Osteoblast (primary cell): ENCODE data around the gene CACNA1F. TPM values are rescaled to one million over a fixed set of nuclear protein-coding genes. Genes with fewer than 3 reads are reported as not detected.

ENCODE experiments used
- DNase-seq: peaks from one replicate; pipeline ENCODE4 v3.0.0; 2011; ENCODE audit warnings: low spot score, mixed read lengths; ENCODE audit not compliant: insufficient read length; ENCODE audit errors: missing footprints
- H2AFZ ChIP-seq: 2 replicates; pipeline ENCODE4 v1.6.0; 2011; ENCODE audit warnings: mild to moderate bottlenecking, low read length
- H3K27ac ChIP-seq: 2 replicates; pipeline ENCODE4 v1.5.1; 2011; ENCODE audit warnings: mild to moderate bottlenecking, low read depth, low read length, moderate library complexity
- H3K27me3 ChIP-seq: 2 replicates; pipeline ENCODE4 v1.6.0; 2012; ENCODE audit warnings: mild to moderate bottlenecking, control low read depth, inconsistent platforms, low read length, moderate library complexity; ENCODE audit not compliant: insufficient read depth
- H3K36me3 ChIP-seq: 2 replicates; pipeline ENCODE4 v1.5.1; 2011; ENCODE audit warnings: mild to moderate bottlenecking, low read length, control low read depth, moderate library complexity; ENCODE audit not compliant: insufficient read depth
- H3K4me1 ChIP-seq: 2 replicates; pipeline ENCODE4 v1.5.1; 2011; ENCODE audit warnings: mild to moderate bottlenecking, low read length, control low read depth, moderate library complexity; ENCODE audit not compliant: insufficient read depth
- H3K4me2 ChIP-seq: 2 replicates; pipeline ENCODE4 v1.6.0; 2011; ENCODE audit warnings: mild to moderate bottlenecking, low read length; ENCODE audit not compliant: insufficient read depth
- H3K4me3 ChIP-seq: fragments of 200-600 bp; sonication (generic); 3 replicates; pipeline ENCODE4 v1.5.1; 2012; ENCODE audit warnings: mild to moderate bottlenecking, low read length, inconsistent platforms; ENCODE audit not compliant: insufficient read depth
- H3K79me2 ChIP-seq: 2 replicates; pipeline ENCODE4 v1.6.0; 2012; ENCODE audit warnings: mild to moderate bottlenecking, low read length, control low read depth, inconsistent platforms; ENCODE audit not compliant: insufficient read depth
- H3K9me3 ChIP-seq: 2 replicates; pipeline ENCODE4 v1.5.1; 2011; ENCODE audit warnings: low read depth, low read length, control low read depth
- H4K20me1 ChIP-seq: 2 replicates; pipeline ENCODE4 v1.6.0; 2012; ENCODE audit warnings: mild to moderate bottlenecking, low read length, control low read depth; ENCODE audit not compliant: insufficient read depth
- total RNA-seq: library from RNA; depleted of rRNA; stranded (reverse); fragments of >200 nt; gene quantifications from 2 replicates; pipeline ENCODE4 v1.2.3, GENCODE V29; 2012
- TF ChIP-seq, protein P1 (sequence below): IDR thresholded peaks from 2 replicates; pipeline ENCODE4 v1.5.1; 2011; ENCODE audit warnings: mild to moderate bottlenecking, low read depth, low read length, moderate library complexity; ENCODE audit errors: extremely low read depth

Gene CACNA1F
- total RNA-seq, 1 donor: not detected

DNA sequence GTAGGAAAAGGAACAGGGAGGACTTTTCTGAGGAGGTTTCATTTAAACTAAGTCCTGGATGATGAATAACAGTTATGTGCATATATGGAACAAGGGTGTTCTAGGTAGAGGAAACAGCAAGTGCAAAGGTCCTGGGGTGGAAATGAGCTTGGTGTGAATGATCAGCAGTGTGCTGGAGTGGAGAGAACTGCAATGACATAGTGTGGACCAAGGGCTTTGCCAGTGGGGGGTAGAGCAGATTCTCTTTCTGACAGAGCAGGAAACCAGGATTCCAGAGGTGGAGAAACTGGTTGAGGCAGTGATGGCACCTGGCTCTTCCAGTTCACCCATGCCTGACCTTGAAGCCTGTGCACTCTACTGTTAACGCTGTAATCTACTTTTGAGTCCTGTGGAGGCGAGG is 38.2 kb upstream of the CACNA1F start:
- H3K4me2 ChIP-seq: peak overlapping the region; percentile 66
- H3K36me3 ChIP-seq: no peaks in the 10 kb centered on the region
- TF ChIP-seq, protein P1, sequence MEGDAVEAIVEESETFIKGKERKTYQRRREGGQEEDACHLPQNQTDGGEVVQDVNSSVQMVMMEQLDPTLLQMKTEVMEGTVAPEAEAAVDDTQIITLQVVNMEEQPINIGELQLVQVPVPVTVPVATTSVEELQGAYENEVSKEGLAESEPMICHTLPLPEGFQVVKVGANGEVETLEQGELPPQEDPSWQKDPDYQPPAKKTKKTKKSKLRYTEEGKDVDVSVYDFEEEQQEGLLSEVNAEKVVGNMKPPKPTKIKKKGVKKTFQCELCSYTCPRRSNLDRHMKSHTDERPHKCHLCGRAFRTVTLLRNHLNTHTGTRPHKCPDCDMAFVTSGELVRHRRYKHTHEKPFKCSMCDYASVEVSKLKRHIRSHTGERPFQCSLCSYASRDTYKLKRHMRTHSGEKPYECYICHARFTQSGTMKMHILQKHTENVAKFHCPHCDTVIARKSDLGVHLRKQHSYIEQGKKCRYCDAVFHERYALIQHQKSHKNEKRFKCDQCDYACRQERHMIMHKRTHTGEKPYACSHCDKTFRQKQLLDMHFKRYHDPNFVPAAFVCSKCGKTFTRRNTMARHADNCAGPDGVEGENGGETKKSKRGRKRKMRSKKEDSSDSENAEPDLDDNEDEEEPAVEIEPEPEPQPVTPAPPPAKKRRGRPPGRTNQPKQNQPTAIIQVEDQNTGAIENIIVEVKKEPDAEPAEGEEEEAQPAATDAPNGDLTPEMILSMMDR: no peak
- peak; percentile 25 for DNase-seq
- peaks cover 31% of the 10 kb centered on the region for H3K79me2 ChIP-seq
- H3K9me3 ChIP-seq: no peaks in the 10 kb centered on the region
- peaks cover 6% of the 10 kb centered on the region for H4K20me1 ChIP-seq
- H3K4me1 ChIP-seq: no peaks in the 10 kb centered on the region
- H3K27me3 ChIP-seq: no peaks in the 10 kb centered on the region
- H3K4me3 ChIP-seq: no peak overlapping the region
- H2AFZ ChIP-seq: no peak overlapping the region
- no peak overlapping the region for H3K27ac ChIP-seq

DNA sequence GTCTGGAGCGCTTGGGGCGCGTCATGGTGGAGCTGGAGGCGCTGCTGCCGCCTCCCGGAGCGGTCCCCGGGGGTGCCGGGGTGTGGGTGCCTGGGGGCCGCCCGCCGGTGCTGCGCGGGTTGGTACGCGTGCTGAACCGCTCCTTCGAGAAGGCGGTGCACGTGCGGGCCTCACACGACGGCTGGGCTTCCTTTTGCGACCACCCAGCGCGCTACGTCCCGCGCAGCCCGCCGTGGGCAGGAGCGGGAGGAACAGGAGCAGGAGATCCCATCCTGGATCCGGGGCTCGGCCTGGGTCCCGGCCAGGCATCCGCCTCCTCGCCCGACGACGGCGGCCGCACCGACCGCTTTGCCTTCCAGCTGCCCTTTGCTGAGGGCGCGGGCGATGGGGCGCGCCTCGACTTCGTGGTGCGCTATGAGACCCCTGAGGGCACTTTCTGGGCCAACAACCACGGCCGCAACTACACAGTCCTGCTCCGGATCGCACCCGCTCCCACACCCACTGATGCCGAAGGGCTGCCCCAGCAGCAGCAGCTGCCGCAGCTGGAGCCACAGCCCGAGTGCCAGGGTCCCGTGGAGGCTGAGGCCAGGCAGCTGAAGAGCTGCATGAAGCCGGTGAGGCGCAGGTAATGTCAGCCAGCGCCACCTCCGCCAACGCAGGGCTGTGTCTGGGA is 37.2 kb upstream of the CACNA1F start:
- H3K79me2 ChIP-seq: peaks cover 31% of the 10 kb centered on the region
- DNase-seq: peak; percentile 85
- H3K4me2 ChIP-seq: peak overlapping the region; percentile 66
- peak overlapping the region; percentile 93 for H3K27ac ChIP-seq
- H3K4me3 ChIP-seq: peak overlapping the region; percentile 73
- TF ChIP-seq, protein P1: no peak
- no peaks in the 10 kb centered on the region for H3K36me3 ChIP-seq
- no peak overlapping the region for H2AFZ ChIP-seq
- H3K9me3 ChIP-seq: no peaks in the 10 kb centered on the region
- H4K20me1 ChIP-seq: peaks cover 6% of the 10 kb centered on the region
- no peaks in the 10 kb centered on the region for H3K4me1 ChIP-seq
- H3K27me3 ChIP-seq: no peaks in the 10 kb centered on the region

DNA sequence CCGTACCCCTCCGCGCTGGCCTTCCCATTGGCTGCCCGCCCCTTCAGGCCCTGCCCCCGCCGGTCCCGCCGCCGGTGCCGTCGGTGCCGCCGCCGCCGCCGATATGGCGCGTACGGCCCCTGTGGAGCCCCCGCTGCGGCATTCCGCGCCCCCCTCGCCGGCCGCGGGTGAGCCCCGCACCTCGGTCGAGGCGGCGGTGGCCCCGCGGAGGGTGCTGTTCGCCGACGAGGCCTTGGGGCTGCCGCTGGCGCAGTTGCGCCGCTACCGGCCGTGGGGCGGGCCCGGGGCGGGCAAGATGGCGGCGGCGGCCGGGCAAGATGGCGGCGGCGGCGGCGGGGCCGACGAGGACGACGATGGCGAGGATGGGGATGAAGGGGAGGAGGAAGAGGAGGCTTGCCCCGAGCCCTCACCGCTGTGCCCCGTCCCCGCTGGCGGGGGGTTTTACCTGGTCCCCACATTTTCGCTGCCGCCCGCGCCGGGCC is 36.7 kb upstream of the CACNA1F start, which contains the start of gene PPP1R3F:
Gene PPP1R3F, plus strand, starts transcription at position 27 of the 482 bp plus-strand sequence. Its CDS starts 77 bp downstream, at position 104.
- DNase-seq: no peak
- peak within 1 kb of the TSS; percentile 73 for H3K4me3 ChIP-seq
- TF ChIP-seq, protein P1: no peak
- peaks cover 31% of the 10 kb centered on the region for H3K79me2 ChIP-seq
- H3K27me3 ChIP-seq: no peaks in the 10 kb centered on the region
- H4K20me1 ChIP-seq: peaks cover 6% of the 10 kb centered on the region
- no peaks in the 10 kb centered on the region for H3K36me3 ChIP-seq
- no peaks in the 10 kb centered on the region for H3K4me1 ChIP-seq
- H3K4me2 ChIP-seq: peak within 1 kb of the TSS; percentile 90
- H3K9me3 ChIP-seq: no peaks in the 10 kb centered on the region
- peak within 1 kb of the TSS; percentile 89 for H2AFZ ChIP-seq
- H3K27ac ChIP-seq: peak within 1 kb of the TSS; percentile 93

DNA sequence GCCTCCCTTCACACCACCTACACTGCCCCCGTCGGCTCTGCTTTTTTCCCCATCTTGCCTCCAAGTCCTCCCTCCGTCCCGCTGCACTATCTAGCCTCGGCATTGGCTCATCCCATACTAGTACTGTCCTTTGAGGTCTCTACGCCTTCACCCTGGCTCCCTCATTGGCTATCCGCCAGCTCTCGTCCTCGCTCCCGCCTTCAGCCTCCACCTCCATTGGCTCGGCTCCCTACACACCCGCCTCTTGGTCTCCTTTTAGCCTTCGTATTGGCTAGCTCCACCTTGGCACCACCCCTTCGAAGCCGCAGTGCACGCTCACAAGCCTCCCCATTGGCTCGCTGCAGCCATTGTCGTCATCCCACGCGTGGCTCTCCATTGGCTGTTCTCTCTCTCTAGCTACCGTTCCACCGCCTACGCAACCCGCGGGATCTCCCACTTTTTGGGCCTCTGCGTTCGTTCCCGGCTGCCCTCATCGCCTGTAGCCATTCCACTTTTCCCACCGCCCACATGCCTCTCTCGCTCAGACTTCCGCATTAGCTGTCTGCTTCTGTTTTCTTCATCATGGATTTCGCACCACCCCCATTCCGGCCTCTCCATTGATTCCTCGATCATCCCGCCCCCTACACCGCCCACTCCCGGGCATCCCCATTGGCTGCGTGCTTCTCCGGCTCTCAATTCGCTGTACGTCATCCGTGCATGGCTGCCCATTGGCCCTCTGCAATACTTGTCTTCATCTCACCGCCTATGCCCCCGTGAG is 36.0 kb upstream of the CACNA1F start:
- DNase-seq: peak; percentile 98

More for the DNA sequence above, 36.0 kb upstream of the CACNA1F start:
- peak overlapping the region; percentile 90 for H3K4me2 ChIP-seq
- no peaks in the 10 kb centered on the region for H3K27me3 ChIP-seq
- peak overlapping the region; percentile 93 for H3K27ac ChIP-seq
- H3K79me2 ChIP-seq: peaks cover 31% of the 10 kb centered on the region
- H3K9me3 ChIP-seq: no peaks in the 10 kb centered on the region
- H4K20me1 ChIP-seq: peaks cover 6% of the 10 kb centered on the region
- peak overlapping the region; percentile 73 for H3K4me3 ChIP-seq
- TF ChIP-seq, protein P1: no peak
- H2AFZ ChIP-seq: peak overlapping the region; percentile 89
- no peaks in the 10 kb centered on the region for H3K4me1 ChIP-seq
- H3K36me3 ChIP-seq: no peaks in the 10 kb centered on the region
